Caco-2 (cell line): Measurements from ENCODE around the gene PPP2R5C. TPM values are rescaled to one million over a fixed set of nuclear protein-coding genes. Genes with fewer than 3 reads are reported as not detected.
"Not testable (repeated sequence)": the region's sequence is repeated elsewhere in the genome, so short reads cannot be mapped to it uniquely, and the experiment has no call there.

Experiments used
- BruUV-seq: library from RNA; stranded (reverse); fragments of 400-500 nt; replicated peaks from 2 replicates; lab custom pipeline; 2021; lab: Mats Ljungman, UMichigan
- CTCF ChIA-PET: fragments of 300-600 bp; sonication (Branson Sonifier 250); formaldehyde crosslinking; loops from one replicate; lab custom pipeline; 2022; ENCODE audit warnings: antibody characterized with exemption; lab: Charles Lee
- POLR2A ChIA-PET: fragments of 300-600 bp; sonication (Branson Sonifier 250); formaldehyde crosslinking; loops from one replicate; lab custom pipeline; 2022; ENCODE audit warnings: antibody characterized with exemption; lab: Charles Lee
- DNase-seq, 2 experiments: peaks; one replicate each; pipeline versions ENCODE4 v3.0.0 to v3.0.0-alpha.2; 2020 to 2022
- H3K27me3 ChIP-seq: replicated peaks from 2 replicates; pipeline ENCODE4 v1.6.0; 2011; ENCODE audit warnings: low read length; ENCODE audit not compliant: control insufficient read depth, insufficient read depth
- H3K36me3 ChIP-seq: 2 replicates; pipeline ENCODE4 v1.5.1; 2011; ENCODE audit warnings: low read length; ENCODE audit not compliant: control insufficient read depth, insufficient read depth
- H3K4me1 ChIP-seq: fragments of 250-450 bp; sonication (Bioruptor Pico); 2 replicates; pipeline ENCODE4 v1.5.1; 2020; ENCODE audit warnings: mild to moderate bottlenecking
- H3K4me3 ChIP-seq: 2 replicates; pipeline ENCODE4 v1.5.1; 2011; ENCODE audit warnings: low read depth, mild to moderate bottlenecking, control low read depth, low read length
- H3K9me3 ChIP-seq: fragments of 250-450 bp; sonication (Bioruptor Pico); 2 replicates; pipeline ENCODE4 v1.5.1; 2020; ENCODE audit warnings: mild to moderate bottlenecking, moderate library complexity
- H3K27ac Mint-ChIP-seq: one replicate; pipeline ENCODE4 v1.8.0; 2022; ENCODE audit warnings: mixed read lengths; ENCODE audit not compliant: unreplicated experiment
- H3K27me3 Mint-ChIP-seq: one replicate; pipeline ENCODE4 v1.8.0; 2022; ENCODE audit warnings: mixed read lengths; ENCODE audit not compliant: insufficient read depth, unreplicated experiment
- H3K36me3 Mint-ChIP-seq: one replicate; pipeline ENCODE4 v1.8.0; 2022; ENCODE audit warnings: mild to moderate bottlenecking, mixed read lengths; ENCODE audit not compliant: insufficient read depth, unreplicated experiment
- H3K4me1 Mint-ChIP-seq: one replicate; pipeline ENCODE4 v1.8.0; 2022; ENCODE audit warnings: low read depth, mixed read lengths; ENCODE audit not compliant: unreplicated experiment
- H3K4me3 Mint-ChIP-seq: one replicate; pipeline ENCODE4 v1.8.0; 2022; ENCODE audit warnings: mild to moderate bottlenecking, moderate library complexity, mixed read lengths; ENCODE audit not compliant: unreplicated experiment
- H3K9me3 Mint-ChIP-seq: one replicate; pipeline ENCODE4 v1.8.0; 2022; ENCODE audit warnings: mixed read lengths; ENCODE audit not compliant: unreplicated experiment
- intact Hi-C: fragments of 100-400 bp; cut with micrococcal nuclease; formaldehyde crosslinking; loops from one replicate; pipeline ENCODE4 v1.10.0; 2022; ENCODE audit not compliant: unreplicated experiment
- total RNA-seq: library from RNA; stranded (reverse); gene quantifications from 2 replicates; pipeline ENCODE4 v1.2.3, GENCODE V29; 2022
- TF ChIP-seq, protein P1 (sequence below), 2 experiments: fragments of 200-600 bp in 1 of 2; IDR thresholded peaks; 1 replicate in 1 of 2; 2 replicates in 1 of 2; pipeline versions ENCODE4 v1.5.1 to v1.8.0; 2011 to 2022; ENCODE audit warnings: antibody characterized with exemption in 1 of 2, control low read depth in 1 of 2, inconsistent platforms in 1 of 2, low read depth in 1 of 2, low read length in 1 of 2, mild to moderate bottlenecking in 1 of 2, moderate library complexity in 1 of 2; ENCODE audit not compliant: insufficient read depth in 1 of 2, severe bottlenecking in 1 of 2, unreplicated experiment in 1 of 2

The PPP2R5C gene
- total RNA-seq, 1 experiment from 2014 or later = 97.5 TPM

DNA sequence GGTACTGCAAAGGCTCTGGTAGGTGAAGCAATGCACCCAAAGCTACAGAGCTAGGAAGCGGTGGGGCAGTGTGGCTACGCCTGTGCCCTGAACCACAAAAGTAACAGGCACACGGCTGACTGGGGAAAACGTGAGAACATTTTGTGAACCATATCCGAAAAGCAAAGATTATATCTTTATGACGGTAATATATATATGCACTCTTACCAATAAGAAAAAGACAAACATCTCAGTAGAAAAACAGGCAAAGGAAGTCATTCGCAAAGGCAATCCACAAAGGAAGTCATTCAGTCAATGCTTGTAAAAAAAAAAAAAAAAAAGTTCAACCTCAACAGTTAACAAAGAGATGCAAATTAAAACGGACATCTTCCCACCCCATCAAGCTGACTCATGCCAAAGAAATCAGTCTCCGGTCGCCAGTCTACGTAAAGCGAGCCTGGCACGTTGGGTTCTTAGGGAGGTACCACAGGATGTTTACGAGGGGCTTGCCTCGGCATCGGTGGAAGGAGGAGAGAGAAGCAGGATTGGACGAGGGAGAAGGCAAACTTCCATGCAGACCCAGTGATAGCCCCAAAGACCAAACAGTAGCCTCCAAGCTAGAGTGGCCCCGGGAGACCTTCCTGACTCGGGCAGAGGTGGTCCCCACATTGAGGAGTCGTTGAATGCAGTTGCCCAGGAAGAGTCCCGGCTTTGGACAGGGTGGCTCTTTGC, 39.4 kb upstream of the PPP2R5C start:
- DNase-seq = no peak
- BruUV-seq = no TSS peak
- no peaks in the 10 kb centered on the region for H3K27me3 Mint-ChIP-seq
- ChIA-PET CTCF (no interaction called here), POLR2A (no interaction called here)
- no peak overlapping the region for H3K4me3 ChIP-seq
- H3K27ac Mint-ChIP-seq = no peak overlapping the region
- no peaks in the 10 kb centered on the region for H3K36me3 Mint-ChIP-seq
- no peaks in the 10 kb centered on the region for H3K4me1 Mint-ChIP-seq
- H3K4me3 Mint-ChIP-seq = no peak overlapping the region
- H3K27me3 ChIP-seq = no peaks in the 10 kb centered on the region
- no peaks in the 10 kb centered on the region for H3K9me3 ChIP-seq
- peaks cover 5% of the 10 kb centered on the region for H3K9me3 Mint-ChIP-seq
- no peaks in the 10 kb centered on the region for H3K36me3 ChIP-seq
- no peaks in the 10 kb centered on the region for H3K4me1 ChIP-seq
- intact Hi-C loops = no loop called here
- TF ChIP-seq, protein P1, sequence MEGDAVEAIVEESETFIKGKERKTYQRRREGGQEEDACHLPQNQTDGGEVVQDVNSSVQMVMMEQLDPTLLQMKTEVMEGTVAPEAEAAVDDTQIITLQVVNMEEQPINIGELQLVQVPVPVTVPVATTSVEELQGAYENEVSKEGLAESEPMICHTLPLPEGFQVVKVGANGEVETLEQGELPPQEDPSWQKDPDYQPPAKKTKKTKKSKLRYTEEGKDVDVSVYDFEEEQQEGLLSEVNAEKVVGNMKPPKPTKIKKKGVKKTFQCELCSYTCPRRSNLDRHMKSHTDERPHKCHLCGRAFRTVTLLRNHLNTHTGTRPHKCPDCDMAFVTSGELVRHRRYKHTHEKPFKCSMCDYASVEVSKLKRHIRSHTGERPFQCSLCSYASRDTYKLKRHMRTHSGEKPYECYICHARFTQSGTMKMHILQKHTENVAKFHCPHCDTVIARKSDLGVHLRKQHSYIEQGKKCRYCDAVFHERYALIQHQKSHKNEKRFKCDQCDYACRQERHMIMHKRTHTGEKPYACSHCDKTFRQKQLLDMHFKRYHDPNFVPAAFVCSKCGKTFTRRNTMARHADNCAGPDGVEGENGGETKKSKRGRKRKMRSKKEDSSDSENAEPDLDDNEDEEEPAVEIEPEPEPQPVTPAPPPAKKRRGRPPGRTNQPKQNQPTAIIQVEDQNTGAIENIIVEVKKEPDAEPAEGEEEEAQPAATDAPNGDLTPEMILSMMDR (IDR thresholded peaks at IDR 0.05; ENCODE audit: insufficient read depth in 1 of 2, low read depth in 1 of 2, low read length in 1 of 2, severe bottlenecking in 1 of 2, unreplicated experiment in 1 of 2) = no peak

GRCh38 chr14:101723061-101723595, 38.4 kb upstream of the PPP2R5C start:
- intact Hi-C loops = no loop called here
- H3K4me1 Mint-ChIP-seq = no peaks in the 10 kb centered on the region
- no peaks in the 10 kb centered on the region for H3K27me3 Mint-ChIP-seq
- peaks cover 11% of the 10 kb centered on the region for H3K9me3 Mint-ChIP-seq
- ChIA-PET CTCF (no interaction called here), POLR2A (no interaction called here)
- Histone ChIP-seq H3K27me3 (no peaks in the 10 kb centered on the region), H3K36me3 (no peaks in the 10 kb centered on the region), H3K4me1 (no peaks in the 10 kb centered on the region), H3K4me3 (no peak overlapping the region), H3K9me3 (no peaks in the 10 kb centered on the region)
- no peak for DNase-seq
- H3K27ac Mint-ChIP-seq = no peak overlapping the region
- BruUV-seq = no TSS peak
- no peaks in the 10 kb centered on the region for H3K36me3 Mint-ChIP-seq
- TF ChIP-seq, protein P1 (IDR thresholded peaks at IDR 0.05; ENCODE audit: insufficient read depth in 1 of 2, low read depth in 1 of 2, low read length in 1 of 2, severe bottlenecking in 1 of 2, unreplicated experiment in 1 of 2) = no peak
- no peak overlapping the region for H3K4me3 Mint-ChIP-seq

DNA sequence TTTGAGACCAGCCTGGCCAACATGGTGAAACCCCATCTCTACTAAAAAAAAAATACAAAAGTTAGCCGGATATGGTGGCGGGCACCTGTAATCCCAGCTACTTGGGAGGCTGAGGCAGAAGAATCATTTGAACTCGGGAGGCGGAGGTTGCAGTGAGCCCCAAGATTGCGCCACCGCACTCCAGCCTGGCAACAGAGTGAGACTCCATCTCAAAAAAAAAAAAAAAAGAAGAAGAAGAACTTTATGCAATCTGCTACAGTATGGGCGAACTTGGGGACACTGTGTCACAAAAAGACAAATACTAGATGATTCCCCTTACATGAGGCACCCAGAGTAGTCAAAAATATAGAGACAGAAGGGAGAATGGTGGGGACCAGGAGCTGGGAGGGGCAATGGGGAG, 35.9 kb upstream of the PPP2R5C start:
- H3K4me3 ChIP-seq, CTCF ChIA-PET, H3K4me3 Mint-ChIP-seq, H3K27ac Mint-ChIP-seq, intact Hi-C loops, DNase-seq, H3K27me3 ChIP-seq, H3K9me3 ChIP-seq, BruUV-seq, H3K36me3 Mint-ChIP-seq, H3K4me1 ChIP-seq, POLR2A ChIA-PET, H3K27me3 Mint-ChIP-seq, H3K36me3 ChIP-seq, H3K4me1 Mint-ChIP-seq: not testable (repeated sequence)
- H3K9me3 Mint-ChIP-seq = peaks cover 11% of the 10 kb centered on the region
